Measurements from ENCODE around the gene ARHGAP42. TPM values are rescaled to one million over a fixed set of nuclear protein-coding genes. Genes with fewer than 3 reads are reported as not detected.

The ARHGAP42 gene
- polyA plus RNA-seq, 1 donor = 26.3 TPM

DNA sequence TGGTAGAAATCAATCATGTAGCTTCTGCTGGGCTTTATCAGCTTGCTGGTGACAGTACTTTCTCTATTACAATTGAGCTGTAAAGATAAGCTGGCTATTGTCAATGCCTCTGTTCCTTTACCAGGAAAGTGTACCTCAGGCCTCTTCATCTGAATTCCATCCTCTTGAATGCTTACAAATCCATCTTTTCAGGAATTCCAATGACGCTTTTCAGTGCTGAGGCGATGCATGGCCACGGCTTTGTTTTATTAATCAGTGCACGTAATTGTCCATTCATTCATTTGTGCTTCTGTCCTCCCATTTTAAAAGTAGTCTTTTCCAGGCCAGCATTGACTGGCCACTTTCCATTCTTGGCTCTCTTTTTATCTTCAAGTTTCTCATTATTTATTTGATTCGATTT, 240.5 kb downstream of the ARHGAP42 start:
- DNase-seq = no peak

DNA sequence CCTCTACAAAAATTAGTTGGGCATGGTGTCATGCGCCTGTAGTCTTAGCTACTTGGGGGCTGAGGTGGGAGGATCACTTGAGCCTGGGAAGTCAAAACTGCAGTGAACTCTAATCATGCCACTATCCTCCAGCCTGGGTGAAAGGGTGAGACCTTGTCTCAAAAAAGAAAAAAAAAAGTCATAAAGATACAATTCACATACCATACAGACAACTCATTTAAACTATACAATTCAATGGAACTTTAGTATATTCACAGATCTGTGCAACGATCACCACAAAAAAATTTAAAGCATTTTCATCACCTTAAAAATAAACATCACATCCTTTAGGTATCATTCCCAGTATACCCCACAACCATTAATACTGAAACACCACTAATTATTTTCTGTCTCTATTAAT, 241.3 kb downstream of the ARHGAP42 start:
- DNase-seq = no peak

DNA sequence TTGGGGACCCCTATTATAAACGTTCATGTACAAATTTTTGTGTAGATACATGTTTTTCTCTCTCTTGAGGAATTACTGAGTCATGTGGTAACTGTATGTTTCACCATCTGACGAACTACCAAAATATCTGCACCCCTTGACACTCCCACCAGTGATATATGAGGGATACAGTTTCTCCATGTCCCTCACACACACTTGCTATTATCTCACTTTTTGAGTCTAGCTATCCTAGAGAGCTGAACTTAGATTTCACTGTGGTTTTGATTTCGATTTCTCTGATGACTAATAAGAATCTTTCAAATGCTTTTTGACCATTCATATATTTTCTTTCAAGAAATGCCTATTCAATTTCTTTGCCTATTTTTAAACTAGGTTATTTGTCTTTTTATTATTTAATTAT, 242.3 kb downstream of the ARHGAP42 start:
- no peak for DNase-seq

DNA sequence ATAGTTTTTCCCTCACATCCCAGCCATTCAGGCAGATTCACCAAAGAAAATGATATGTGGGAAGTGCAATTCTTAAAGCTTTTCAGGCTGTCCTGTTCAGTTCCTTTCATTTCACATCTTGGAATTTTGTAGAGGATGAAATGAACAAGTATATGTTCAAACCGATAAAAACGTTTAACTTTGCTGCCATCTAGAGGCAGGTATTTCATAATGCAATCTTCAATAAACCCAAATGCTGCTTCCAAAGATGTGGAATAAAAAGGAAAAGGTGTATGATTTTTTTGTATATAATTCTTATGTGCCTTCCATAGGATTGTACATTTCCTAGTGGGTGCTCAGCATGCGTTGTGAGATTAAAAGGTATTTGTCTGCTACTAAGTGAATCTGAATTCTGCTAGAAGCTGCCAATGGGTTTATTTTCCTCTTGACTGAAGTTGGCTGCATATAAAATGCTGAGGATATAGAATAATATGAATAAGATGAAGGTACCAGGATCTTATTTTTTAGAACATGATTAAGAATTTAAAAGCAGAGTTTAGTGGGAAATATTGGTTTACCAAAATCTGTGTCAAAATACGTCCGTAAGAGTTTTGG, 243.2 kb downstream of the ARHGAP42 start:
- DNase-seq = peak; percentile 67

DNA sequence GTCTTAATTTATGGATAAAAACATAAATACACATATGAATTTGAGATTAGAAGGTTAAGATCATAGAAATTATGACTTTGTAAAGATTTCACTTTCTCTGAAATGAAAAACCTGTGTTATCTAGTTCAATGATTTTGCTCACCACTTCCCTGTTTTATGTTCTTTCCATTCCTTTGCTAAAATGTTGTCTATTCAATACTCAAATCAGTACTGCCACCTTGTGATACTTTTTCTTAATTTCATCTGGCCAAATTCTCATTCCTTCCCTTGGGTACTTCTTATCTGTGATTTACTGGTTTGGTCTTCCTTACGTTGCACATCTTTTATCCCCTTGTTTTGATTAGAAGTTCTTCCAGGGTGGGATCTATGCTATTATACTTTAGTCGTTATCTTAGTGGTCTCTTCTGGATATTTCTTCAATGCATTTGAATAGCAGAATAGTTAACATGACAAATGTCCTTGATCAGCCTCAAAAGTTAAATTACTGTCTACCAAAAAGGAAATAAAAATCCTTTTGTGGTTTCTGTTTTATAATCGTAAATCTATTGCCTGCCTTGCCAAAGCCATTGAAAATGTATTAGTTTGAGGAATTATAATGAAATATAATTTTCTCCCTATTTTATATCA, 245.5 kb downstream of the ARHGAP42 start:
- no peak for DNase-seq

DNA sequence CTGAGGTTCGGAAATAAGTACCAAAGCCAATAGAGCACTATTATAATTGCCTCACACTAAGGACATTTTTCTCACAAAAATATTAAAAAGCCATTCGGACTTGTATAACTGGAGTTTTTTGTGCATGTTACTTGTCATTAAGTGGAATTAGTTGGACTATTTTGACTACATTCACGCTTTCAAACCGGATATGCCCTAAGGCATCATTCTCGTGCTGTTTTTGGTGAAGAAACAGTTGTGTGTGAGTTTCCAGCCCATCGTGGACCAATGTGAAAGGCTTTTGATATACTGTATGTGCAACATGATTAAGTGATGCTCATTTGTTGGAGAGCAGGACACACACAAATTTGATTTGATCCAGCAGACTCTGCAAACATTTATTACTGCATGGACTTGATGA, 249.7 kb downstream of the ARHGAP42 start:
- no peak for DNase-seq

DNA sequence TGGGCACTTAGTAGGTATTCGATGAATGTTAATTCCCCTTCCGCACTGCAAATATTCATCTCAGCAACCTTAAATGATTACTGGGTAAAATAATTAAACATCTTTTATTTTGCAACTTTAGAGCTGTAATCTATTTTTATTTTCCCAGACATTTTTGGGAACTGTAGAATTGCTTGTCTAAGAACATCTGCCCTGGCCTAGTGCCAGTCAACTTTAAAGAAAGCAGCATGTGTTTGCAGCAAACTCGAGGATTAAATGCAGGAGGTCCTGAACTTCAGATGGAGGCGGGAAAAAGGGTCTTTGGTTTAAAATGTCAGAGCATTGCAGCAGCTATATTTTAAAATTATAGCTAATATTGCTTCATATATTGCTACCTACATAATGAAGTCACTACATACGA, 252.5 kb downstream of the ARHGAP42 start:
- DNase-seq = peak; percentile 79

DNA sequence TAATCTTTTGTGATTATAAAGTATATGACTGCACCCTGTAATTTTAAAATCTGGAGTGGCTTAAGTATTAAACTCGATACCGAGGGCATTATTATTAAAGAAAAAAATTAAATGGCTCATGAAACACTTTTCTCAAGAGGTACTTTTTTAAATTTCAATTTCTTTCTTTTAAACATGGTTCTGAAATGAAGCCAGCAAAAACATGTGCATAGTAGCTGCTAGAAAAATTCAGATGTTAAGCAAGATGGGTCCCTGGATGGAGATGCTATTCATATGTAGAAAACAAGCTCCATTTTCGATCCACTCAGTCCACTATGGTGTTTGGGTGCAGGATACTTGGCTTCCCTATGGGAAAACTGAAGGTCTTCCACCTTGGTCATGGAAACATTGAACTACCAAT, 253.0 kb downstream of the ARHGAP42 start:
- DNase-seq = no peak

DNA sequence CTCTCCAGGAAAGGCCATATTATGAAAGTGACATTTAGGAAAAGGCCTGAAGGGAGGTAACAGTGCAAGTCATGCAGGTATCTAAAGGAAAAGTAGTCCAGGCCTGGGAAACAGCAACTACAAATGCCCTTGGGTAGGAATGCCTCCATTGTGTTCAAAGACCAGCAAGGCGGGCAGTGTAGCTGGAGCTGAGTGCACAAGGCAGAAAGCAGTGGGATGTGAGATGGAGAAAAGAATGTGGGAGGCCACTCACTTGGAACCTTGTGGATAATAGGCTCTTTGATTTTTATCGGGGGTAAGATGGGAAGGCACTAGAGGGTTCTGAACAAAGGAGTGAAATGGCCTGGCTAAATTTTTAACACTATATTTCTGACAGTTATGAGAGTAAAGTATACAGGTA, 253.9 kb downstream of the ARHGAP42 start:
- no peak for DNase-seq

DNA sequence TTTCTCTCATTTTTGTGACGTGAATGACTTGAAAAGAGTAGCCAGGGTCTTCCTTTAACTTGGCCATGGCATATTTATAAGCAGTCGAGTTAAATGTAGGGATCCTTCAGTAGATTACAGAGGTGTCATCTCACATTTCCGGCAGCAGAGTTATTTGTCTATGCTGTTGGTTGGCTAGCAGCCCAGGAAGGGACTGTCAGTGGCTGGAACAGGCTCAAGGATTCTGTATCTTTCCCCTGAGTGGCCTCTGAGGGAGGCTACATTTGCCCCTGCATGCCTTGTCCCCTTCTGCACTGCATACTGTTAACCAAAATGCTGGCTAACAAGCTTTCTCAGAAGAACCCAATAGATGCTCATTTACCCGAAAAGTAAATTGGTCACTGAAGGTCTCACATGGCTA, 254.9 kb downstream of the ARHGAP42 start:
- DNase-seq = peak; percentile 32

DNA sequence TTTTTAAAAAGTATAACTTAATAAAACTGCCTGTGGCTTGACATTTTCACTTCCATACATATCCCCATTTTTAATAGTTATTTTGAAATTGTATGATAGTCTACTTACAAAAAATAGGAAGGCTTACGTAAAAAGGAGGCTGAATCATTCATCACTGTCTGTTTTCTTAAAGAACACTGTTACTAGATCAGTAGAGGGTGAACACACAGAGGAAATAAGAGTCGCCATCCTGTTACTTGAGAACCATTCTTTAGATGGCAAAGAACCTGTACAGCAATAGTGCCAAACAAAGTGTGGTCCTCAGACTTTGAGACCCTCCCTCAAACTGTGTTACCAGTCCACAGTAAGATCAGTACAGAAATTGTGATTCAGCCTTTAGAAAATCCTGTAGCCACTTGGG, 261.8 kb downstream of the ARHGAP42 start:
- no peak for DNase-seq

DNA sequence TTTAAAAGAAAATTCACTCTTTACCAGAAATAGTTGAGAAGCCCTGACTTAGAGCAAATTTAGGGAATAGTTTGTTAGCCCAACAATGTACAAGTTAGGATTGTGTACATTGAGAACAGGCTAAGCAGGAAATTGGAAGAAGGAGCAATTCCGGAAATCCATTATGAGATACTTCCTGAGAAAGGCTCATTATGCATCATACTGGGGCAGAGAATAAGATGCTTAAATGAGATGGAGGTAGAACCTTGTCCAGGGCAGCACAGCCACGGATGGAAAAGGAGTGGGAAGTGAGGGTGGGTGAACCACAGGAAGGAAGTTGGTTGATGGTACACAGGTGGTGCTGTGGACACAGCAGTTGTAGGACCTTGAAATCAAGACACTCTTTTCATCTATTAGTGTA, 262.4 kb downstream of the ARHGAP42 start:
- DNase-seq = no peak

DNA sequence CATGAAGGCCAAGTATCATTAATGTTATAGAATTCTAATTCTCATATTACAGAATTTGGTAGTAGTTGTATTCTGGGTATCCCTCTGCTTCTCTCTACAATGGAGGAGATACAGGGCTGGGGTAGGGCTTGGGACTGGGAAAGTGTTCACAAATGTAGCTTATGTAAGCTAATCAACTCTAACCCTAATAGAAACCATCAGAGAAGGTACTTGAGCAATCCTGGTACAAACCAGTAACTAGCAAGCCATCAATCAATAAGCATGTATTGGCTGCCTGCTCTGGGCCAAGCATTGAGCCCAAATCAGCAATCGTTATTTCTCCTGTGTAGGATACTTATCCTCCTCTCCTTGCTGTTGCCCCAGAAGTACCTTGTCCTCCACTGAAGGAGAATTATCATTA, 268.2 kb downstream of the ARHGAP42 start:
- no peak for DNase-seq

DNA sequence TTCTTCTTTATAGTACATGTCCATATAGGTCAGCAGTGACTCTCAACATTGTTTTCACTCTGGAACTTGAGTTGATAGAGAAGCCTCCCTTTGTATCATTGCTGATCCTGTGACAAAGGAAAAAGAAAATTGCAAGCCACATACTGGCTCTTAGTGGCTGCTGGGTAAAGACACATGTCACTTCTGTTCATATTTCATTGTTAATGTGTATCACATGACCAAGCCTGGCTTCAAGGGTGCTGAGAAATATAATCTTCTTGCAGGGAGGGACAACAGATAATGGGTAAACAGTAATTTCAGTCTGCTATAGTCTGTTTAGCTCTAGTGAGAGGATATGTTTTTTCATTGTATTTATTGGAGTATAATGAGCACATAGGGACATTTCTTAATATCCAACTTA, 269.3 kb downstream of the ARHGAP42 start:
- no peak for DNase-seq

DNA sequence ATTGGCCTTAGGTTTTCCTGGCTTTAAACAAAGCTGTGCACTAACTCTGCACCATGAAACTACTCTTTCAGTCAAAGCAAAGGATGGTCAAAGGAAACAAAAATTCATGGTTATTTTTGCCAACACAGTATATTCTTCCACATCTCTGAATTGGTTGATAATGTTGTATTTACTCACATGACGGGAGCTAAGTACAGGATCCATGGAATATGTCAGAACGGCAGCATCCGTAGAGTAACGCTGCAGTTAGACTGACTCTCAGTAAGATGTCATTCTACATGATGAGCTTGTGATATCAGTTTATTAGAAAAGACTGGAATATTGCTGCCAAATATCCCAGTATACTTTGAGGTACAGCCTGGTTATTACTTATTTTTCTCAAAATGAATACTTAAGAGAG, 270.4 kb downstream of the ARHGAP42 start:
- DNase-seq = no peak

DNA sequence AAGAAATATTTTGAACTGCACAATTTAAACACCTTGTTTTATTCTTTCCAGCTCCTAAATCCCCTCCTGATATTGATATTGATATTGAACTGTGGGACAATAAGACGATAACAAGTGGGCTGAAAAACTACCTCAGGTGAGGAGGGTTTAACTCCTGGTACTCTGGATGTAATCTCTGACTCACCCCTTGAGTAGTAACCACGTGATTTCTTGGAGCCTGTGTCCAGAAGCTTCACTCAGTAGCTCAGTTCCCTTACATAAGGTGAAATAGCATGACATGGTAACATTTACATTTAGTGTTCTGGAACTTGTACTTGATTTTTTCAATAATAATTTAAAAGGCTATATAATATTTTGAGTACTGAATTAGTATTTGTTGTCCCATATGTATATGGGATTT, 274.5 kb downstream of the ARHGAP42 start:
- DNase-seq = no peak

DNA sequence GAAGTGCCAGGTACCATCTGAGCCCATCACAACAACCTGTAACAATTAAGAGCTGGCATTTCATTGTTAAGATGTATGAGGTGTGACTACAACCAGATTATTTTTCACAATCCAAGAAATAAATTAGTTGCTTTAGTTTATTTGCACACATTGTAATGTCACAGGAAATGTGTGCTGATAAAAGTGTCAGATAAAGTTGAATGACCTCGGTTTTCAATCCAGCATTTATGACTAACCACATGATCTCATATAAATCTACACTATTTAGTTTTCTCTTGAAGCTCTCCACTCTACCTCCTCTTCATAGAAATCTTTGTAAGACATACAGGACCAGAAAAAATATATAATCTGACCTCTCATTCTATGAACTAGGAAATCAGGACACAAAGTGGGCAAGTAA, 276.3 kb downstream of the ARHGAP42 start:
- no peak for DNase-seq

DNA sequence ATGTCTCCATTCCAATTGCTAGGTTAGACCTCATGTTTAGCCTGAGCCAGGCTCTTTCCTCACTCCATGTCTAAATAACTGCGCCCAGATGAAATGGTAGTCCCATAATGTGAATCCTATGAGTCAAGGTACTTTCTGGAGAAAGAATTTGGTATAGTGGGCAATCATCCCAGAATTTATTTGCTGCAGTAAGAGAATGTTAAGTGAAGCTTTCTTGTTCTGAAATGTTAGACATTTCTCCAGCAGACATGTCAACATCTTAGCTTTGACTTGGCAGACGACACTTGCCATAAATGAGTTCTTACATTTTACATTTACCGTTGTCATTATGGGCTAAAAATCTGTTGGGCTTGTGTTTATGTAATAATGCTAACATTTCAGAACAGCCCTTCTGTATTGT, 277.3 kb downstream of the ARHGAP42 start:
- DNase-seq = no peak

DNA sequence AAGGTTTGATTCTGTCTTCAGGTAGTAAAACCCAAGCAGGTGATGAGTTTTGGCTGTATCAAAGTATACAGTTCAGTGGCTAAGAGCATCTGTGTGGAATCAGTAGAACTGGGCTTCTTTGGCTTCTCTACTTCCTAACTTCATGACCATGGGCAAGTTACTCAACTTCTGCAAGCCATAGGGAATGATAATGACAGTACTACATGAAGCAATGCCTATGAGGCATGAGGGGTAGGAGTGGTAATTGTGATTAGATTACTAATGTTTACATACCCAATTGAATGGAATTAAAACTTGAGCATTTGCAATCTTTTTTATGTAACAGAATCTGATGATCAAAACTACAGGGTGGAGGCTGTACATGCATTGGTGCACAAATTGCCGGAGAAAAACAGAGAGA, 278.3 kb downstream of the ARHGAP42 start:
- no peak for DNase-seq

DNA sequence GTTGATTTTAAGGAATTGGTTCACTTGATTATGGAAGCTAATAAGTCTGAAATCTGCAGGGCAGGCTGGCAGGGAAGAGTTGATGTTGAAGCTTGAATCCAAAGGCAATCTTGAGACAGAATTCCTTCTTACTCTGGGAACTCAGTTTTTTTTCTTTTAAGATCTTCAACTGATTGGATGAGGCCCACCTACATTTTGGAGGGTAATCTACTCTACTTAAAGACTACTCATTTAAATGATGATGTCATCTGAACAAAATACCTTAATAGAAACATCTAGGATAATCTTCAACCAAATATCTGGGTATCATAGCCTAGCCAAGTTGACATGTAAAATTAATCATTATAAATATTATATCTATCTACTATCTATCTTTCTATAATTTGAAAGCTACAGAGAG, 279.3 kb downstream of the ARHGAP42 start:
- no peak for DNase-seq

DNA sequence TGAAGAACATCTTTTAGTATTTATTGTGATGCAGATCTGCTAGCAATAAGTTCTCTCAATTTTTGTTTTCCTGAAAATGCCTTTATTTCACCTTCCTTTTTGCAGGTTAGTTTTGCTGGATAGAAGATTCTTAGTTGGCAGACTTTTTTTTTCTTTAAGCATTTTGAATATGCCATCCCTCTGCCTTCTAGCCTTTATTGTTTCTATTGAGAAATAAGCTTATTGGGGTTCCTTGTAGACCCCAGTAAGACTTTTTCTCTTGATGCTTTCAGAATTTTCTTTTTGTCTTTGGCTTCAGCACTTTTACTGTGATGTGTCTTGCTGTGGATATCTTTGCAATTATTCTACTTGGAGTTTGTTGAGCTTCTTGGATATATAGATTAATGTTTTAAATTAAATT, 281.9 kb downstream of the ARHGAP42 start:
- no peak for DNase-seq

DNA sequence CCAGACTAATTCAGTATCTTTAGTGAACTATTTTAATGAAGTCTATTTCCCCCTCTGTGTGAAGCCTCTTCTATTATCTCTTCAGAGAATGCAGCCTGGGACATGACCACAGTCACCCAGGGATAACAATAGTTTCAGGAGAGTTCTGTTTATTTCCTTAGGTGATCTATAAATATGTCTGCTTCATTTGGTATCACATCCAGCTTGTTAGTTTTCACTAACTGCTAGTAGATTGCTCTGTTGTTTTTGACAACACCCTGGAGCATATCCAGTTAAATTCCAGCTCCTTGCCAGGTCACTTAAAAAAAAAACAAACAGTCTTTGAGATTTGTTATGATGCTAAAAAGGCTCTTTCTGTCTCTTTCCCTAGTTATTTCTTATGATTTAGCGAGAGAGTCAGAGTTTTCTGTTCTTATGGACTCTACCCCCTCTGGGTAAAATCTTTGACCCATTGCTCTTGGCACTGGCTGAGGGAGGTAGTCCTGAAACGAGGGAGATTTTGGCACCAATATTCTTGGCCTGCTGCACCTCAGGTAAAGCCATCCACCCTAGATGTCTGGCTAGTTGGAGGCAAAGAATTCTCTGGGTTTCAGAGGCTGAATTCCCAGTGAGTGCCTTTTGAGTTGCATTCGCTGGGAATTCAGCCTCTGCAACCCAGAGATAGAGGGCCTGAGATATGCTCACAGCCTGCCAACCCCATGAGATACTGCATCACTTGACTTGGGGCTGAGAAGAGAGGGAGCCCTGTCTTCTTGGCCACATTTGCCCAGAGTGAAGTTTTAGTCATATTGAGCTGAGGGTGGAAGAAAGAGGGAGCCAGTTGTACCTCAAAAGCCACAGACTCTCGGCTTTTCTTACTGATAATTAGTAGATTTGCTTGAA, 283.4 kb downstream of the ARHGAP42 start:
- DNase-seq = no peak

DNA sequence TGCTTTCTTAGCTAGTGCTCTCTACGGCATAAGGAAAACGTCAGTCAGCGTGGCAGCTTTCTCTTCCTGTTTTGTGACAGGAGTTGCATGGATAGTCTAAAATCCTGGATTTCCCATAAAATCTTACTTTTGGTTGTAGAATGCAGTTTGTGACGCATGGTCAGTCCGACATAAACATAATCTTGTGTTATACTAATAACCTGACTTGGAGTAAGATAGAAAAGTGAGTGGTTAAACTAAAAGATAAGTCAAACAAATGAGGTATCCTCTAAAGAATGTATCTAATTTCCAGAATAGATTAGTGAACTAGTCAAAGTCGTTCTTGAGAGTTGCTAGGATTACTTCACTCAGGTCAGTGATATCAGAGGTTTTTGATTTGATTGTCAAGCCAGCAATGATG, 285.0 kb downstream of the ARHGAP42 start:
- DNase-seq = no peak

DNA sequence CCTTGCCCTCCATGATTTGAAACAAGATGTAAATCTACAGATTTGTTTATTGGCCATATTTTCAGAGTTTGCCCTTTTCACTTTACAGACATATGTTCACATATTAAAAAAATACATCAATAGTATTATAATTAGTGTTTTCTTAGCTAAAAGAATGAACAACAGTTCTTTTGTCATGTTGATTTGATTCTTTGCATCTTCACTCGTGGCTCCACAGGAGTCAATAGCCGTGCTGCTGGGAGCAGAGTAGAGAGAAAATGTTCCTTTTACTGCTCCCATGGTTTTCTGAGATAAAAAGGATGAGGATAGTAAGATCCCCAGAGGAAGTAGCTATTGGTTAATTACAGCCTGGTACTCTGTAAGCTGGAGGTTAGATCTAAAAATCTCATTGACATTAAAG, 291.4 kb downstream of the ARHGAP42 start:
- DNase-seq = no peak
